22Rv1 (cell line): ENCODE measurements around the gene VILL.

Source experiments
- H3K27ac ChIP-seq: fragments of 450-650 bp; 2 replicates; pipeline ENCODE4 v1.5.1; 2017
- ZFX ChIP-seq: fragments of 450-650 bp; IDR thresholded peaks from 2 replicates; pipeline ENCODE4 v1.6.1; 2017; ENCODE audit warnings: antibody characterized with exemption, borderline replicate concordance
- TF ChIP-seq, protein P1 (sequence below): fragments of 450-650 bp; IDR thresholded peaks from 2 replicates; pipeline ENCODE4 v1.5.1; 2017; ENCODE audit warnings: mild to moderate bottlenecking

Gene VILL

GRCh38 chr3:37992271-37993066 lies 1.9 kb downstream of the VILL start:
- no peak for TF ChIP-seq ZFX
- TF ChIP-seq, protein P1, sequence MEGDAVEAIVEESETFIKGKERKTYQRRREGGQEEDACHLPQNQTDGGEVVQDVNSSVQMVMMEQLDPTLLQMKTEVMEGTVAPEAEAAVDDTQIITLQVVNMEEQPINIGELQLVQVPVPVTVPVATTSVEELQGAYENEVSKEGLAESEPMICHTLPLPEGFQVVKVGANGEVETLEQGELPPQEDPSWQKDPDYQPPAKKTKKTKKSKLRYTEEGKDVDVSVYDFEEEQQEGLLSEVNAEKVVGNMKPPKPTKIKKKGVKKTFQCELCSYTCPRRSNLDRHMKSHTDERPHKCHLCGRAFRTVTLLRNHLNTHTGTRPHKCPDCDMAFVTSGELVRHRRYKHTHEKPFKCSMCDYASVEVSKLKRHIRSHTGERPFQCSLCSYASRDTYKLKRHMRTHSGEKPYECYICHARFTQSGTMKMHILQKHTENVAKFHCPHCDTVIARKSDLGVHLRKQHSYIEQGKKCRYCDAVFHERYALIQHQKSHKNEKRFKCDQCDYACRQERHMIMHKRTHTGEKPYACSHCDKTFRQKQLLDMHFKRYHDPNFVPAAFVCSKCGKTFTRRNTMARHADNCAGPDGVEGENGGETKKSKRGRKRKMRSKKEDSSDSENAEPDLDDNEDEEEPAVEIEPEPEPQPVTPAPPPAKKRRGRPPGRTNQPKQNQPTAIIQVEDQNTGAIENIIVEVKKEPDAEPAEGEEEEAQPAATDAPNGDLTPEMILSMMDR, result no peak
- H3K27ac ChIP-seq, result no peak overlapping the region

DNA sequence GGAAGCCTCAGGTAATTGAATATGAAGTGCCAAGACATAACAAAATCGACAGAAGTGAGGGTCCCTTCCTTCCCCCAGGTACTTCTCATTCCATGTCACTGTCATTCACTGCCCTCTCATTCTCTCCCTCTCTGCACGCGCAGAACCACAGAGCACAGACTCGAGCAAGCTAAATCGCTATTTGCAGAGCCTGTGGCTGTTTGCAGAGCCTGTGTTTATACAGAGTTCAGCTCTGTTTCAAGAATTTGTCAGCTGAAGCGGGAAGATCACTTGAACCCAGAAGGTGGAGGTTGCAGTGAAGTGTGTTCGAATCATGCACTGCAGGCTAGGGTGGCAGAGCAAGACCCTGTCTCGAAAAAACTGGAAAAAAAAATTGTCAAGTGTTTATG lies 2.5 kb downstream of the VILL start:
- H3K27ac ChIP-seq, result no peak overlapping the region
- no peak for TF ChIP-seq ZFX
- TF ChIP-seq, protein P1, result no peak

- H3K27ac ChIP-seq, result no peak overlapping the region
- TF ChIP-seq, protein P1, result no peak
- TF ChIP-seq ZFX, result no peak
Measured at GRCh38 chr3:37993460-37993819, 2.9 kb downstream of the VILL start.

DNA sequence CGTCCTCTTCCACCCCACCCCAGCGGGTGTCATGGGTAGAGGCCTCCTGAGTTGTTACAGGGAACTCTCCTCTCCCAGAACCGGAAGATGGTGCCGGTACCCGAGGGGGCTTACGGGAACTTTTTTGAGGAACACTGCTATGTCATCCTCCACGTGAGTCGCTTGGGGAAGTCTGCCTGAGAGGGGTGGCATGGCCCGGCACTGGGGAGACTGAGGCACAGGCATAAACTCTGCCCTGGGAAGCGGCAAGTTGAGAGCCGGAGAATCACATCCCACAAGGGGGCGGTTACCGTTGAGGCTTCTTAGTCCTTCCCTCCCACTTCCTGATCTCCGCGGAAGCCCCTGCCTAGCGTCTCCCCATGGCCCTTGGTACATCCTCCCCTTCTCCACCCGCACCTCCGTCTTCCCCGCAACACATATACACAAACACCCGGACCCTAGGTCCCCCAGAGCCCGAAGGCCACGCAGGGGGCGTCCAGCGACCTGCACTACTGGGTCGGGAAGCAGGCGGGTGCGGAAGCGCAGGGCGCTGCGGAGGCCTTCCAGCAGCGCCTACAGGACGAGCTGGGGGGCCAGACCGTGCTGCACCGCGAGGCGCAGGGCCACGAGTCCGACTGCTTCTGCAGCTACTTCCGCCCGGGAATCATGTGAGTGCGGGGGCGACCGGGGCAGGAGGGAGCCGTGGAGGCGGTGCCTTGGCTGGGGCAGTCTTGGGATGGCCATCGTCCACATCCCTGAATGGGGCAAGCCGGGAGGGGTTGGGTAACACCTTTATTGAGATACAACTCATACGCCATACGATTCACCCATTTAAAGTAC lies 3.4 kb downstream of the VILL start:
- no peak overlapping the region for H3K27ac ChIP-seq

DNA sequence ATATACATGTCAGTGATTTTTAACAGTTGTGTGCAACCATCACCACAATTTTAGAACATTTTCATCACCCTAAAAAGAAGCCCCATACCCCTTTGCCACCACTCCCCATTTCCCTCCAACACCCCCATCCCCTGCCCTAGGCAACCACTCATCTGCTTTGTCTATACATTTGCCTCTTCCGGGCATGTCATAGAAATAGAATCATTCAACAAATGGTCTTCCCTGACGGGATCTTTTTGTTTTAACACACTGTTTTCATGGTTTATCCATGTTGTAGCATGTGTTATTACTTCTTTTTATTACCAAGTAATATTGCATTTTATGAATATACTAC lies 4.0 kb downstream of the VILL start:
- H3K27ac ChIP-seq, result no peak overlapping the region
- TF ChIP-seq, protein P1, result no peak
- TF ChIP-seq ZFX, result no peak

More for the DNA sequence above, 3.4 kb downstream of the VILL start:
- TF ChIP-seq, protein P1, result no peak

DNA sequence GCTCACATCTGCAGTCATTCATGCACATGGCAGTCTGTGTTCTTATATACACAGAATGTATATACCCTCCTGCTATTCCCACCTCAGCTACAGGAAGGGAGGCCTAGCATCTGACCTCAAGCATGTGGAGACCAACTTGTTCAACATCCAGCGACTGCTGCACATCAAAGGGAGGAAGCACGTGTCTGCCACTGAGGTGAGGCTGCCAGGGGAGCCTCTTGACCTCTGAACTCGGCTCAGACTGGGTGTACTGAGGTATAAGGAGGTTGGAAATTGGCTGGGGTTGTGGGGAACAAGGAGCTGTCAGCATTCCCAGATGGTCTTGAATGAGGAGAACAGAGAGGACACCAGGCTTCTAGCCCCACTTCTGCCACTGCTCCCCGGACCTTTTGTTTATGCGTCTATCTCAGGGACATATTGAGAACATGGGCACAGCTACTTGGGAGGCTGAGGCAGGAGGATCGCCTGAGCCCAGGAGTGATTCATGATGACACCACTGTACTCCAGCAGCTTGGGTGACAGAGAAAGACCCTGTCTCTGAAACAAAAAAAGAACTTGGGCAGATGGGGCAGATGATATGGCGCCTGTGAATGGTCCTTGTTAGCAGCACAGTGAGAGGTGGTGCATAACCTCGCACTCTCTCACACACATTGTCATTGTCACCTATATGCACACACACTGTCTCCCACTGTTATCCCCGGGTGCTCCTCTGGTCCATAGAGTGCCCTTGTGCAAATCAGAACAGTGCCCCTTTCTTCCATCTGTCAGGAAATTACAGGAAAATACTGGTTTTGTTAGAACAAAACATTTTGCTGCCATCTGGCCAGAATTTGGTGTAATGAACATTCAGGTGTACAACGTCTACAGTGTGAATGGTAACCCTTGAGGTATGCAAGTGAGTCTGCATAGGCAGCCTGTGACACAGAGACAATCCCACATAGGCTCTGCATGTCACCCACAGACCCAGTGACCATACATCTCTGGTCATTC lies 5.4 kb downstream of the VILL start:
- TF ChIP-seq, protein P1, result no peak
- no peak for TF ChIP-seq ZFX
- no peak overlapping the region for H3K27ac ChIP-seq
